Pancreas (tissue), 10 donors: Measurements from ENCODE around the gene VPS37D. TPM values are rescaled to one million over a fixed set of nuclear protein-coding genes. Genes with fewer than 3 reads are reported as not detected.

Source experiments
- ATAC-seq, 4 donors: fragments of 200-7000 bp; cut with Tn5 transposase; one replicate each; pipeline versions ENCODE4 v1.8.0 to v1.9.1; 2020; ENCODE audit warnings: mild to moderate bottlenecking in 4 of 4, moderate library complexity in 4 of 4
- DNase-seq, 6 donors: peaks; one replicate each; pipeline ENCODE4 v3.0.0-alpha.2; 2020
- FAIRE-seq: peaks from 2 replicates; lab custom pipeline; 2012; peaks lifted over from hg19 to GRCh38; lab: Jason Lieb, UNC
- H3K27ac ChIP-seq, 4 donors: fragments of 200-600 bp; sonication (generic); 1 replicate in 3 of 4; 2 replicates in 1 of 4; pipeline versions ENCODE4 v1.5.0 to v1.8.0; 2020
- H3K27me3 ChIP-seq, 4 donors: fragments of 200-600 bp; one replicate each; pipeline ENCODE4 v1.8.0; 2021
- H3K36me3 ChIP-seq, 3 donors: fragments of 200-600 bp; sonication (generic) in 1 of 3; one replicate each; pipeline versions ENCODE4 v1.5.0 to v1.8.0; 2020 to 2021
- H3K4me1 ChIP-seq, 3 donors: fragments of 200-600 bp; one replicate each; pipeline ENCODE4 v1.8.0; 2021
- H3K4me3 ChIP-seq, 4 donors: fragments of 200-600 bp; sonication (generic) in 2 of 4; one replicate each; pipeline versions ENCODE4 v1.5.0 to v1.8.0; 2020 to 2021
- H3K9me3 ChIP-seq, 4 donors: fragments of 200-600 bp; one replicate each; pipeline ENCODE4 v1.8.0; 2021
- WGBS, 2 donors: extraction: QIAGEN DNeasy Blood & Tissue Kit; methylation state at CpG; one replicate each; pipeline ENCODE4 v1.1.7; 2013; 5-methylcytosine and 5-hydroxymethylcytosine counted together
- intact Hi-C, 3 donors: fragments of 100-400 bp; cut with DNase I; formaldehyde crosslinking; loops; one replicate each; pipeline versions ENCODE4 v1.11.1 to v1.14.2; 2022
- polyA plus RNA-seq, 2 donors: library from polyadenylated mRNA; stranded (reverse); fragments of 200-250 nt; gene quantifications; one replicate each; pipeline ENCODE4 v1.2.3, GENCODE V29; 2013
- total RNA-seq, 6 donors: library from RNA; stranded (reverse); fragmentation: NEBNext Ultra II Directional in 4 of 6; extraction: Animal tissue kit (Norgen Biotek cat#: 25700) in 4 of 6; gene quantifications; one replicate each; pipeline versions ENCODE4 v1.2.1 to v1.2.4, GENCODE V29; 2021 to 2023
- TF ChIP-seq, protein P1 (sequence below), 4 donors: fragments of 200-600 bp; sonication (generic) in 3 of 4; IDR thresholded peaks; one replicate each; pipeline versions ENCODE4 v1.5.0 to v1.8.0; 2021; ENCODE audit warnings: antibody characterized with exemption in 4 of 4
- donor health status: healthy with polysubstance abuse.
- donor health status: DM: no; HTN: no; CAD: no; lungs with moderate emphysema.
- donor health status: DM: no; HTN: no; CAD: no.
- donor health status: control.
- donor health status: control.
- donor health status: Bipolar disorder and iron deficiency.
- donor health status: DM: yes; HTN: yes; CAD: no.
- donor health status: DM: no; HTN: no; CAD: no.
- donor health status: DM: no; HTN: no; CAD: no.
- donor health status: DM: yes; HTN: yes; CAD: no.

Gene VPS37D
- total and polyA plus RNA-seq, 8 donors: 2.6 to 8.2 (median 3.2) TPM

DNA sequence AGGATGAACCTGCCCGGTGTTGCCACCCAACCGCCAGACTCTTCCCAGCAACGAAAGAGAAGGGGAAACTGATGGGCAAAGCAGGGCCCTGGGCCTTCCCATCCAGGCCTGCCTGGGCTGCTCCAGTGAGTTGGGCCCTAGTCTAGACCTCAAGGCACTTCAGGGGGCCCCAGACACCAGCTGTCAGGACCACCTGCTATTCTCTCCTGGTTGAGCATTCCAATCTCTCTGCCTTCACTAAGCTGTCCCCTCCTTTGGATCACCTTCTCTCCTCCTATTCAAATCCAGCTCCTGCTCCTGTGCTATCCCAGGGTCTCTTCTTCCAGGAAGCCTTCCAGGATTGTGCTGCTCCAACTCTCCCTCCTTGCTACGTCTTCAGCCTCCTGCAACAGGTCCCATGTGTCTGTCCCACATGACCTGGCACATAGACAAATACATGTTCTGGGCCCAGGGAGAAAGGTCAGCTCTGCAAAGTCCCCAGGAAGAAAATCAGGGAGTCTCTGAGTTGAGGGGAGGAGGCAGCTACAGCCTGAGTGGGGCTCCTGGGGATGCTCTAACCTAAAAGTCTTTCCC, 48.8 kb downstream of the VPS37D start:
- TF ChIP-seq, protein P1, sequence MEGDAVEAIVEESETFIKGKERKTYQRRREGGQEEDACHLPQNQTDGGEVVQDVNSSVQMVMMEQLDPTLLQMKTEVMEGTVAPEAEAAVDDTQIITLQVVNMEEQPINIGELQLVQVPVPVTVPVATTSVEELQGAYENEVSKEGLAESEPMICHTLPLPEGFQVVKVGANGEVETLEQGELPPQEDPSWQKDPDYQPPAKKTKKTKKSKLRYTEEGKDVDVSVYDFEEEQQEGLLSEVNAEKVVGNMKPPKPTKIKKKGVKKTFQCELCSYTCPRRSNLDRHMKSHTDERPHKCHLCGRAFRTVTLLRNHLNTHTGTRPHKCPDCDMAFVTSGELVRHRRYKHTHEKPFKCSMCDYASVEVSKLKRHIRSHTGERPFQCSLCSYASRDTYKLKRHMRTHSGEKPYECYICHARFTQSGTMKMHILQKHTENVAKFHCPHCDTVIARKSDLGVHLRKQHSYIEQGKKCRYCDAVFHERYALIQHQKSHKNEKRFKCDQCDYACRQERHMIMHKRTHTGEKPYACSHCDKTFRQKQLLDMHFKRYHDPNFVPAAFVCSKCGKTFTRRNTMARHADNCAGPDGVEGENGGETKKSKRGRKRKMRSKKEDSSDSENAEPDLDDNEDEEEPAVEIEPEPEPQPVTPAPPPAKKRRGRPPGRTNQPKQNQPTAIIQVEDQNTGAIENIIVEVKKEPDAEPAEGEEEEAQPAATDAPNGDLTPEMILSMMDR (IDR thresholded peaks at IDR 0.05): no peak
- Histone ChIP-seq H3K36me3 (no peaks in the 10 kb centered on the region), H3K27ac (no peak overlapping the region), H3K4me3 (no peak overlapping the region), H3K9me3 (no peaks in the 10 kb centered on the region), H3K27me3 (no peaks in the 10 kb centered on the region), H3K4me1 (peaks cover 0 to 4% (median 0%) of the 10 kb centered on the region in 3 donors)
- ATAC-seq (no peak), FAIRE-seq (no peak), DNase-seq (no peak)
- intact Hi-C loops: no loop called here
- WGBS, 2 donors: 63 to 75% methylated on average over 4 of the region's 4 CpGs

DNA sequence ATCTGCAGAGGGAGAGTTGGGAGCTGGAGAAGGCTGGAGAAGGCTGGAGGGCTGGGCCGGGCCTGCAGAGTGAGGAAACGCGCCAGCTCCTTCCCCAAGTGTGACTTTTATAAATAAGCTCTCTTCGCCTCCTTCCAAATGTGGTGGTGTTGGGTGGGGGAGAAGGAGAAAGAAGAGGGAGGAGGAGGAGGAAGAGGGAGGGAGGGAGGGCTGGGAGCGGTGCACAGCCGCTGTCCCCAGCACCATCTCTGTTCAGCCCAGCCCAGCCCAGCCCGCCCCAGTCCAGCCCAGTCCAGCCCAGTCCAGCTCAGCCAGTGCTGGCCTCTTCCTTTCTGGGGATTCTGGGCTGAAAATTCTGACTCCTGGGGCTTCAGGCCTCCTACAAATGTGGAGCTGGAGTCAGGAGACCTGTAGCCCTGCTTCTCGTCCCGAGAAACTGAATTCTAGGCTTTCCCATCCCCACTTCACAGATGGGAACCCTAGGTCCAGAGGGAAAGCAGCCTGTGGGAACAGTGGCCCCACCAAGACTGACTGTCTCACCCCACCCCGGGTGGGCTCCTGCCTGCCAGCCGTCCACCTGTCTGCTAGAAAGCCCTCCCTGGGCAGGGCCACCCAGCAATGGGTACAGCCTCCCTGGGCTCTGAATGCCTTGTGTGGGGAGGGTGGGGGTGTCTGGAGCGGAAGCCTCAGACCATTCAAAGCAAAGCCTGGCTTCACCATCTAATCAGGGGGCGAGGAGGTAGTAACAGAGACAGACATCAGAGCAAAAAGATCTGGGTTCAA, 49.6 kb downstream of the VPS37D start:
- no peak for DNase-seq
- no peak for FAIRE-seq
- no peak for ATAC-seq
- no peak overlapping the region for H3K4me3 ChIP-seq
- H3K9me3 ChIP-seq: no peaks in the 10 kb centered on the region
- H3K27me3 ChIP-seq: no peaks in the 10 kb centered on the region
- WGBS, 2 donors: 84 to 87% methylated on average over 13 of the region's 13 CpGs
- TF ChIP-seq, protein P1 (IDR thresholded peaks at IDR 0.05): no peak
- no peaks in the 10 kb centered on the region for H3K36me3 ChIP-seq
- intact Hi-C loops: no loop called here
- no peak overlapping the region for H3K27ac ChIP-seq
- H3K4me1 ChIP-seq: peaks cover 0 to 11% (median 4%) of the 10 kb centered on the region in 3 donors

DNA sequence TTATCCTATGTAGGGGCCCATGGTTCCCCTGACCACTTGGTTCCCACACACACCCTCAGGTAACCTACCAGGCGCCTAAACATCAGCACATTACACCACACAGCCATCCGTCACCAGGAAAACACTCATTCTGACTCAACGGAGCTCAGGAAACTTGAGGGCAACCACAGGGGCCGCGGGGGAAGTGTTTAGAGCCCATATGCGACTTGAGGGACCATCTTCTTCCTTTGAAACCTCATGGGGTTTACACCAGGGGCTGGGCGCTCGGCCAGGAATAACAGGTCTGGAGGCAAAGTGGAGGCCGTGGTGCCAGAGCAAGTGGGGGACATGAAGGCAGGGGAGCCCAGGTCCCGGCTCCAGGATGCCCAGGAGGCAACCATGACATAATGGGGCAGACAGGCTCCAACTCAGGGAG, 50.4 kb downstream of the VPS37D start:
- FAIRE-seq (no peak), ATAC-seq (no peak), DNase-seq (no peak)
- WGBS, 2 donors: 77 to 81% methylated on average over 10 of the region's 10 CpGs
- H3K27ac ChIP-seq: no peak overlapping the region
- no peaks in the 10 kb centered on the region for H3K36me3 ChIP-seq
- peaks cover 0 to 11% (median 4%) of the 10 kb centered on the region in 3 donors for H3K4me1 ChIP-seq
- H3K4me3 ChIP-seq: peak overlapping the region in 1 of 4 donors; percentile 94
- intact Hi-C loops: no loop called here
- no peaks in the 10 kb centered on the region for H3K9me3 ChIP-seq
- TF ChIP-seq, protein P1 (IDR thresholded peaks at IDR 0.05): no peak
- H3K27me3 ChIP-seq: no peaks in the 10 kb centered on the region

DNA sequence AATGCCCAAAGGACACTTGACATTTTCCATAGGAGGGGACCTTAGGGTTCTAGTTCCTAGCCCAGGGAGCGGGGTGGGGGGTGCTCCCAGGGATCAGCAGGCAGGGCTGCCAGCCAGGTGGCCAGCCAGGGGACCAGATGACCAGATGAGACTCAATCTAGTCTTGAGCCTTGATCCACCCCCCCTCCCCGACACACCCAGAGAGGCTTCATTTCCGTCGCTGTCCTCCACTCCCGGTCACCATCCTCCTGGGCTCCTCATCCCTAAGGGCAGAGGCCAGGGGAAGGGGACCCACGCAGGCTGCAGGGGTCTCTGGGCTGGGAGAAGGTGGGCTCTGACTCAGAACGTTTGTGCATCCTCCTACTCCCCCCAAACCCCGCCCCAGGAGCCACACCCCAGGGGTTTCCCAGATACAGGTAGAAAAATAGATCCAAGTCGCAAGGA, 50.8 kb downstream of the VPS37D start:
- H3K4me3 ChIP-seq: peak overlapping the region in 3 of 4 donors; percentile 79 to 94 (median 81)
- no peak overlapping the region for H3K27ac ChIP-seq
- peaks cover 0 to 11% (median 4%) of the 10 kb centered on the region in 3 donors for H3K4me1 ChIP-seq
- no peak for ATAC-seq
- H3K27me3 ChIP-seq: no peaks in the 10 kb centered on the region
- FAIRE-seq: no peak
- WGBS, 2 donors: 56 to 60% methylated on average over 9 of the region's 9 CpGs
- DNase-seq: no peak
- no peaks in the 10 kb centered on the region for H3K36me3 ChIP-seq
- TF ChIP-seq, protein P1 (IDR thresholded peaks at IDR 0.05): no peak
- no peaks in the 10 kb centered on the region for H3K9me3 ChIP-seq
- intact Hi-C loops: no loop called here
